H1 (cell line): ENCODE results near the gene ADO. TPM values are rescaled to one million over a fixed set of nuclear protein-coding genes. Genes with fewer than 3 reads are reported as not detected.

ENCODE experiments used
- CTCF ChIA-PET: fragments of 300-600 bp; sonication (Branson Sonifier 250); formaldehyde crosslinking; loops from one replicate; lab custom pipeline; 2021; ENCODE audit not compliant: partially characterized antibody; lab: Charles Lee
- POLR2A ChIA-PET: fragments of 300-600 bp; sonication (Branson Sonifier 250); formaldehyde crosslinking; loops from one replicate; lab custom pipeline; 2021; ENCODE audit warnings: inconsistent platforms; ENCODE audit not compliant: partially characterized antibody; lab: Charles Lee
- DNase-seq, 2 experiments: peaks; one replicate each; pipeline versions ENCODE4 v3.0.0 to v3.0.0-alpha.2; 2010 to 2022; ENCODE audit warnings: low spot score in 2 of 2, low read depth in 1 of 2, mixed read lengths in 1 of 2
- FAIRE-seq: peaks from 2 replicates; lab custom pipeline; 2011; peaks lifted over from hg19 to GRCh38; lab: Jason Lieb, UNC
- H2AFZ ChIP-seq: 2 replicates; pipeline ENCODE4 v1.8.1; 2012; ENCODE audit warnings: low read length, inconsistent platforms
- H2AK5ac ChIP-seq: 2 replicates; pipeline ENCODE4 v1.6.1; 2013; ENCODE audit warnings: low read depth, low read length
- H2BK120ac ChIP-seq: replicated peaks from 2 replicates; pipeline ENCODE3; 2013; ENCODE audit warnings: low read depth, low read length, inconsistent platforms
- H2BK12ac ChIP-seq: 2 replicates; pipeline ENCODE4 v1.6.1; 2013; ENCODE audit warnings: low read depth, low read length
- H2BK15ac ChIP-seq: 2 replicates; pipeline ENCODE4 v1.6.1; 2013; ENCODE audit warnings: low read length
- H2BK20ac ChIP-seq: 2 replicates; pipeline ENCODE4 v1.6.1; 2013; ENCODE audit warnings: low read length
- H2BK5ac ChIP-seq: 2 replicates; pipeline ENCODE4 v1.6.1; 2013; ENCODE audit warnings: low read depth, low read length
- H3K14ac ChIP-seq: 2 replicates; pipeline ENCODE4 v1.6.1; 2013; ENCODE audit warnings: inconsistent platforms; ENCODE audit not compliant: insufficient read length
- H3K18ac ChIP-seq: 2 replicates; pipeline ENCODE4 v1.6.1; 2013; ENCODE audit warnings: low read length; ENCODE audit errors: extremely low read depth
- H3K23ac ChIP-seq: 2 replicates; pipeline ENCODE4 v1.6.1; 2013; ENCODE audit warnings: inconsistent platforms; ENCODE audit not compliant: insufficient read length
- H3K23me2 ChIP-seq: 2 replicates; pipeline ENCODE4 v1.6.1; 2013; ENCODE audit warnings: low read depth, low read length
- H3K27ac ChIP-seq: 2 replicates; pipeline ENCODE4 v1.6.1; 2011; ENCODE audit warnings: low read depth, low read length, inconsistent platforms
- H3K27me3 ChIP-seq, 4 experiments: replicated peaks in 1 of 4; 1 replicate in 1 of 4; 2 replicates in 3 of 4; pipeline versions ENCODE4 v1.6.1 to v1.8.1; 2011 to 2013; ENCODE audit warnings: low read length in 3 of 4, mild to moderate bottlenecking in 3 of 4, inconsistent platforms in 2 of 4, mixed read lengths in 2 of 4, moderate library complexity in 1 of 4; ENCODE audit not compliant: control insufficient read depth in 3 of 4, insufficient read depth in 3 of 4; ENCODE audit errors: extremely low read depth in 1 of 4
- H3K36me3 ChIP-seq, 4 experiments: 2 replicates each; pipeline versions ENCODE4 v1.6.1 to v1.8.1; 2011 to 2013; ENCODE audit warnings: mild to moderate bottlenecking in 4 of 4, low read length in 3 of 4, moderate library complexity in 2 of 4, control low read depth in 1 of 4, inconsistent platforms in 1 of 4; ENCODE audit not compliant: insufficient read depth in 4 of 4, control insufficient read depth in 2 of 4
- H3K4ac ChIP-seq: replicated peaks from 2 replicates; pipeline ENCODE3; 2013; ENCODE audit warnings: low read length, low read depth, mixed read lengths, inconsistent platforms; ENCODE audit not compliant: insufficient read length
- H3K4me1 ChIP-seq, 4 experiments: replicated peaks in 1 of 4; 1 replicate in 1 of 4; 2 replicates in 3 of 4; pipeline versions ENCODE4 v1.6.1 to v1.8.1; 2011 to 2013; ENCODE audit warnings: low read length in 3 of 4, inconsistent platforms in 2 of 4, mixed read lengths in 1 of 4; ENCODE audit not compliant: insufficient read depth in 4 of 4, control insufficient read depth in 3 of 4
- H3K4me2 ChIP-seq, 2 experiments: 2 replicates each; pipeline versions ENCODE4 v1.6.1 to v1.8.1; 2011 to 2013; ENCODE audit warnings: low read depth in 2 of 2, low read length in 2 of 2, control low read depth in 1 of 2, inconsistent platforms in 1 of 2, mild to moderate bottlenecking in 1 of 2; ENCODE audit not compliant: insufficient read depth in 1 of 2
- H3K4me3 ChIP-seq, 4 experiments: fragments of 200-600, 300-600 bp in 1 of 4; sonication (generic), shearing (Covaris generic), sonication (Bioruptor Twin) in 1 of 4; 2 replicates each; pipeline versions ENCODE4 v1.5.1 to v1.8.1; 2011 to 2016; ENCODE audit warnings: low read length in 4 of 4, low read depth in 3 of 4, control low read depth in 2 of 4, inconsistent platforms in 2 of 4, mild to moderate bottlenecking in 2 of 4, mixed read lengths in 1 of 4, moderate library complexity in 1 of 4; ENCODE audit not compliant: insufficient read depth in 2 of 4; ENCODE audit errors: extremely low read depth in 1 of 4
- H3K56ac ChIP-seq: replicated peaks from 2 replicates; pipeline ENCODE3; 2013; ENCODE audit warnings: low read depth, mild to moderate bottlenecking, mixed read lengths, low read length, inconsistent platforms; ENCODE audit not compliant: insufficient read length
- H3K79me1 ChIP-seq: 2 replicates; pipeline ENCODE4 v1.6.1; 2013; ENCODE audit warnings: low read depth, low read length, control low read depth
- H3K79me2 ChIP-seq, 2 experiments: 2 replicates each; pipeline versions ENCODE4 v1.6.1 to v1.8.1; 2012 to 2013; ENCODE audit warnings: low read length in 2 of 2, mild to moderate bottlenecking in 2 of 2, inconsistent platforms in 1 of 2; ENCODE audit not compliant: insufficient read depth in 2 of 2, control insufficient read depth in 1 of 2
- H3K9ac ChIP-seq, 4 experiments: replicated peaks in 1 of 4; 1 replicate in 1 of 4; 2 replicates in 3 of 4; pipeline versions ENCODE4 v1.6.1 to v1.8.1; 2011 to 2013; ENCODE audit warnings: low read depth in 3 of 4, low read length in 3 of 4, control low read depth in 2 of 4, mild to moderate bottlenecking in 2 of 4, moderate library complexity in 2 of 4, inconsistent platforms in 1 of 4; ENCODE audit errors: extremely low read depth in 1 of 4
- H3K9me3 ChIP-seq, 2 experiments: 2 replicates each; pipeline versions ENCODE4 v1.6.1 to v1.8.1; 2012 to 2013; ENCODE audit warnings: mild to moderate bottlenecking in 2 of 2, moderate library complexity in 2 of 2, control low read depth in 1 of 2, inconsistent platforms in 1 of 2, low read depth in 1 of 2, low read length in 1 of 2, mixed read lengths in 1 of 2; ENCODE audit not compliant: insufficient read depth in 2 of 2
- H4K20me1 ChIP-seq, 2 experiments: replicated peaks in 1 of 2; 2 replicates each; pipeline versions ENCODE3 to v1.8.1; 2011 to 2013; ENCODE audit warnings: inconsistent platforms in 2 of 2, low read length in 2 of 2, mild to moderate bottlenecking in 1 of 2; ENCODE audit not compliant: insufficient read depth in 2 of 2, control insufficient read depth in 1 of 2
- H4K5ac ChIP-seq: 2 replicates; pipeline ENCODE4 v1.6.1; 2013; ENCODE audit warnings: low read length, low read depth, mixed read lengths, inconsistent platforms; ENCODE audit not compliant: insufficient read length
- H4K8ac ChIP-seq: 2 replicates; pipeline ENCODE4 v1.8.0; 2013; ENCODE audit warnings: mild to moderate bottlenecking, moderate library complexity, low read length, inconsistent platforms; ENCODE audit not compliant: insufficient read depth; ENCODE audit errors: extremely low read depth
- H4K91ac ChIP-seq: replicated peaks from 2 replicates; pipeline ENCODE3; 2013; ENCODE audit warnings: low read length, mixed read lengths, inconsistent platforms; ENCODE audit not compliant: insufficient read length
- BACH1 ChIP-seq: IDR thresholded peaks from 2 replicates; pipeline ENCODE4 v1.6.1; 2012; ENCODE audit warnings: low read length, improper control_type of control experiment
- MAFK ChIP-seq: IDR thresholded peaks from 2 replicates; pipeline ENCODE4 v1.6.1; 2012; ENCODE audit warnings: low read depth, mild to moderate bottlenecking, improper control_type of control experiment, low read length
- RBBP5 ChIP-seq: IDR thresholded peaks from 2 replicates; pipeline ENCODE4 v1.7.1; 2012; ENCODE audit warnings: low read depth, mild to moderate bottlenecking, inconsistent platforms, low read length, moderate library complexity, borderline replicate concordance
- TAF7 ChIP-seq: optimal IDR thresholded peaks from 2 replicates; pipeline ENCODE3; 2011; ENCODE audit warnings: low read depth, mild to moderate bottlenecking, inconsistent platforms, low read length, moderate library complexity, borderline replicate concordance
- WGBS, 2 experiments: shearing (Covaris generic) in 1 of 2; methylation state at CpG; one replicate each; pipeline versions ENCODE4 v1.1.6 to v1.1.7; 2013 to 2015; ENCODE audit warnings: low lambda C conversion rate in 2 of 2, mixed read lengths in 2 of 2, inconsistent platforms in 1 of 2, low coverage in 1 of 2, missing lambda C conversion rate in 1 of 2; ENCODE audit not compliant: insufficient replicate concordance in 2 of 2, insufficient coverage in 1 of 2, insufficient read length in 1 of 2; ENCODE audit errors: extremely low coverage in 1 of 2, missing lambda C conversion rate in 1 of 2; 5-methylcytosine and 5-hydroxymethylcytosine counted together
- polyA plus RNA-seq, 7 experiments: library from polyadenylated mRNA; depleted of rRNA in 3 of 7; stranded (reverse) in 5 of 7; unstranded in 2 of 7; fragments of >200 nt in 5 of 7; fragments of 200-250 nt in 2 of 7; gene quantifications; 1 replicate in 5 of 7; 2 replicates in 1 of 7; 4 replicates in 1 of 7; pipeline versions ENCODE4 v1.2.1 to v1.2.3, GENCODE V29; 2011 to 2013; ENCODE audit warnings: missing spikeins in 2 of 7, mixed read lengths in 2 of 7
- total RNA-seq: library from RNA; stranded (reverse); fragmentation: NEBNext Ultra II Directional; extraction: Animal tissue kit (Norgen Biotek cat#: 25700); gene quantifications from 2 replicates; pipeline ENCODE4 v1.2.1, GENCODE V29; 2021
- TF ChIP-seq, protein P1 (sequence below): IDR thresholded peaks from 2 replicates; pipeline ENCODE4 v1.6.1; 2011; ENCODE audit warnings: low read depth, mild to moderate bottlenecking, low read length; ENCODE audit not compliant: insufficient read depth
- TF ChIP-seq, protein P2 (sequence below): IDR thresholded peaks from 2 replicates; pipeline ENCODE4 v1.6.1; 2012; ENCODE audit warnings: inconsistent platforms

The ADO gene
- total and polyA plus RNA-seq, 2 of the 8 experiments (the other 6 are each of a cell fraction or from before 2014, with no cell fraction given), result 18.7 to 27.9 TPM

DNA sequence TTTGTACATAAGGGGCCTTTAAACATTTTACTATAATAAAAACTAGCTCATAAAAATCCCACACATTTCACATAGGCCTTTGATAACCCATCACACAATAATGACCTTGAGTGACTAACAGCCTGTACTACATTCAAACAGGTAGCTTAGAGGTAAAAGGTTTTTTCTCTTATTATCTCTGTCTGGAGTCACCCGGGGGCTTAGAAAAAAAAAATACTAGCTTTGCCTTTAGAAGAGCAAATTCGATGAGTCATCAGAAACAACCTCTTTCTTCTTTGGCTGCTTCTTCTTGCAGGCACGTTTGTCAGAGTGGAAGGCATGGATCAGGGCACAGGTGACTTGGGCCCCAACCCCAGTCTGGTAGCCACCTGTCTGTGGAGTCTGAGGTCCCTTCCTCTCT lies 43.4 kb upstream of the ADO start:
- H2BK15ac ChIP-seq, result no peak overlapping the region
- no peak overlapping the region for H3K4me2 ChIP-seq
- no peak overlapping the region for H3K4me3 ChIP-seq
- H2AK5ac ChIP-seq, result no peak overlapping the region
- H4K5ac ChIP-seq, result no peak overlapping the region
- 68% methylated on average over 3 of the region's 3 CpGs; no CpG with 5 or more reads in 1 of the 2 experiments for WGBS, 2 experiments
- no peaks in the 10 kb centered on the region for H3K4me1 ChIP-seq
- ChIA-PET POLR2A (no interaction called here), CTCF (interaction anchor here (1.1 kb wide), 1 partner anchor 150 kb away, joined by 5 read pairs; no protein-coding TSS in a partner anchor)
- no peaks in the 10 kb centered on the region for H3K23me2 ChIP-seq
- no peak overlapping the region for H3K56ac ChIP-seq
- H4K20me1 ChIP-seq, result no peaks in the 10 kb centered on the region
- H2AFZ ChIP-seq, result peak overlapping the region; percentile 81
- peak overlapping the region; percentile 25 for H4K91ac ChIP-seq
- H3K36me3 ChIP-seq, result no peaks in the 10 kb centered on the region
- FAIRE-seq (no peak), DNase-seq (no peak)
- H2BK120ac ChIP-seq, result no peak overlapping the region
- no peak overlapping the region; the same call in 1 of the 2 replicates for H4K8ac ChIP-seq
- H3K79me1 ChIP-seq, result no peaks in the 10 kb centered on the region
- H3K18ac ChIP-seq, result no peak overlapping the region
- H3K14ac ChIP-seq, result no peak overlapping the region
- H3K9me3 ChIP-seq, result no peaks in the 10 kb centered on the region
- no peak for TF ChIP-seq TAF7
- TF ChIP-seq, protein P1, sequence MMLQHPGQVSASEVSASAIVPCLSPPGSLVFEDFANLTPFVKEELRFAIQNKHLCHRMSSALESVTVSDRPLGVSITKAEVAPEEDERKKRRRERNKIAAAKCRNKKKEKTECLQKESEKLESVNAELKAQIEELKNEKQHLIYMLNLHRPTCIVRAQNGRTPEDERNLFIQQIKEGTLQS, result no peak
- no peak for TF ChIP-seq RBBP5
- peak; percentile 71 for TF ChIP-seq BACH1
- TF ChIP-seq MAFK, result peak; percentile 98
- TF ChIP-seq, protein P2, sequence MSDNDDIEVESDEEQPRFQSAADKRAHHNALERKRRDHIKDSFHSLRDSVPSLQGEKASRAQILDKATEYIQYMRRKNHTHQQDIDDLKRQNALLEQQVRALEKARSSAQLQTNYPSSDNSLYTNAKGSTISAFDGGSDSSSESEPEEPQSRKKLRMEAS, result no peak
- no peak overlapping the region for H3K27ac ChIP-seq
- H3K9ac ChIP-seq, result no peak overlapping the region
- no peak overlapping the region; the same call in 1 of the 2 replicates for H2BK5ac ChIP-seq
- H2BK12ac ChIP-seq, result no peak overlapping the region
- H3K27me3 ChIP-seq, result no peaks in the 10 kb centered on the region
- H3K23ac ChIP-seq, result no peak overlapping the region
- no peak overlapping the region for H2BK20ac ChIP-seq
- no peaks in the 10 kb centered on the region for H3K79me2 ChIP-seq
- H3K4ac ChIP-seq, result no peak overlapping the region
